ENCODE results near the gene MAML3. TPM values are rescaled to one million over a fixed set of nuclear protein-coding genes. Genes with fewer than 3 reads are reported as not detected.

The MAML3 gene
- total RNA-seq, 4 donors from 2014 or later = 16.1 to 40.0 (median 18.1) TPM

DNA sequence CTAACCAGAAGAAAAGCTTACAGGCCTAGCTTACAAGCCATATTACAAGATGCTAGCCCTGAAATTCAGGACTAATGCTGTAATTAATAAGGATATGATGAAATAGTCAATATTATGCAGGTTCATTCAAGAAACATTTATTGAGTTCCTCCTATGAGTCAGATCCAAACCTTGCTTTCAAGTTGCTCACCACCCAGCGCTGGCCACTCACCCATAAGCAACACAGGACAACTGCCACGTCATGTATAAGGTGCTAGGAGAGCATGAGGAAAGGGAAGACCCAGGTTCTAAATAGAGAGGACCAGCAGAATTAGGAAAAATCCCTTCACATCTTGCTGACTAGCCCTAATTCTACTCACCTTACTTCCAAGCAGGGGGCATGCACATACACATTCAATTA is 23.3 kb downstream of the MAML3 start:
- Histone ChIP-seq H3K4me1 (peaks cover 0 to 9% (median 3%) of the 10 kb centered on the region in 4 donors), H3K27ac (no peak overlapping the region), H3K36me3 (no peaks in the 10 kb centered on the region), H3K27me3 (no peaks in the 10 kb centered on the region), H3K9me3 (no peaks in the 10 kb centered on the region), H3K4me3 (no peak overlapping the region)
- intact Hi-C loops (cut with DNase I; ENCODE audit: low total_unique reads) = no loop called here
- no peak for DNase-seq
- in situ Hi-C loops (cut with MboI; ENCODE audit: low pct_ligation_motif_present in 1 of 4, low pct_unique_long_range_greater_than_20kb in 1 of 4, low sequenced_read_pairs in 3 of 4) = no loop called here
- TF ChIP-seq EP300 (IDR thresholded peaks at IDR 0.05; ENCODE audit: low read depth) (no peak), POLR2AphosphoS5 (IDR thresholded peaks at IDR 0.05) (no peak), POLR2A (IDR thresholded peaks at IDR 0.05) (no peak)
- TF ChIP-seq, protein P1, sequence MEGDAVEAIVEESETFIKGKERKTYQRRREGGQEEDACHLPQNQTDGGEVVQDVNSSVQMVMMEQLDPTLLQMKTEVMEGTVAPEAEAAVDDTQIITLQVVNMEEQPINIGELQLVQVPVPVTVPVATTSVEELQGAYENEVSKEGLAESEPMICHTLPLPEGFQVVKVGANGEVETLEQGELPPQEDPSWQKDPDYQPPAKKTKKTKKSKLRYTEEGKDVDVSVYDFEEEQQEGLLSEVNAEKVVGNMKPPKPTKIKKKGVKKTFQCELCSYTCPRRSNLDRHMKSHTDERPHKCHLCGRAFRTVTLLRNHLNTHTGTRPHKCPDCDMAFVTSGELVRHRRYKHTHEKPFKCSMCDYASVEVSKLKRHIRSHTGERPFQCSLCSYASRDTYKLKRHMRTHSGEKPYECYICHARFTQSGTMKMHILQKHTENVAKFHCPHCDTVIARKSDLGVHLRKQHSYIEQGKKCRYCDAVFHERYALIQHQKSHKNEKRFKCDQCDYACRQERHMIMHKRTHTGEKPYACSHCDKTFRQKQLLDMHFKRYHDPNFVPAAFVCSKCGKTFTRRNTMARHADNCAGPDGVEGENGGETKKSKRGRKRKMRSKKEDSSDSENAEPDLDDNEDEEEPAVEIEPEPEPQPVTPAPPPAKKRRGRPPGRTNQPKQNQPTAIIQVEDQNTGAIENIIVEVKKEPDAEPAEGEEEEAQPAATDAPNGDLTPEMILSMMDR (IDR thresholded peaks at IDR 0.05) = no peak
- 65 to 69% methylated on average over 2 of the region's 2 CpGs for WGBS, 2 donors (ENCODE audit: low coverage in 1 of 2)

DNA sequence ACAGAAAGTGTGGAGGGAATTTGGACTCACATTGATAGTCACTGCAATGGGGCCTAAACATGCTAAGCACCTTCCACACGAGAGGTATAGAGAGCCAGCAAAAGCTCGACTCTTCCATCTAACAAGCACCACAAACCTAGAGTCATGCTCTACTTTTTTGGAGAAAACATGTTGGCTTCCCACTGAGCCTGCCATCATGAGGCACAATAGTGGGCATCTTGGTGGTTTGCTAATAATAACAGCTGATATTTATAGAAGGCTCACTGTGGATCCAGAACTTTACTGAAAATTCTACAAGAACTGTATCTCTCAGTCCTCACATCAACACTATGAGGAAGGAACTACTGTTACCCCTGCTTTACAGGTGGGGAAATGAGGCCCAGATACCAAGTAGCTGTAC is 26.6 kb downstream of the MAML3 start:
- Histone ChIP-seq H3K27ac (no peak overlapping the region), H3K9me3 (no peaks in the 10 kb centered on the region), H3K27me3 (no peaks in the 10 kb centered on the region), H3K4me1 (no peaks in the 10 kb centered on the region), H3K4me3 (no peak overlapping the region), H3K36me3 (no peaks in the 10 kb centered on the region)
- in situ Hi-C loops (cut with MboI; ENCODE audit: low pct_ligation_motif_present in 1 of 4, low pct_unique_long_range_greater_than_20kb in 1 of 4, low sequenced_read_pairs in 3 of 4) (no loop called here), intact Hi-C loops (cut with DNase I; ENCODE audit: low total_unique reads) (no loop called here)
- TF ChIP-seq POLR2A (IDR thresholded peaks at IDR 0.05) (no peak), EP300 (IDR thresholded peaks at IDR 0.05; ENCODE audit: low read depth) (no peak), POLR2AphosphoS5 (IDR thresholded peaks at IDR 0.05) (no peak)
- TF ChIP-seq, protein P1 (IDR thresholded peaks at IDR 0.05) = no peak
- WGBS, 2 donors (ENCODE audit: low coverage in 1 of 2) = 84 to 93% methylated on average over 2 of the region's 2 CpGs
- no peak for DNase-seq

DNA sequence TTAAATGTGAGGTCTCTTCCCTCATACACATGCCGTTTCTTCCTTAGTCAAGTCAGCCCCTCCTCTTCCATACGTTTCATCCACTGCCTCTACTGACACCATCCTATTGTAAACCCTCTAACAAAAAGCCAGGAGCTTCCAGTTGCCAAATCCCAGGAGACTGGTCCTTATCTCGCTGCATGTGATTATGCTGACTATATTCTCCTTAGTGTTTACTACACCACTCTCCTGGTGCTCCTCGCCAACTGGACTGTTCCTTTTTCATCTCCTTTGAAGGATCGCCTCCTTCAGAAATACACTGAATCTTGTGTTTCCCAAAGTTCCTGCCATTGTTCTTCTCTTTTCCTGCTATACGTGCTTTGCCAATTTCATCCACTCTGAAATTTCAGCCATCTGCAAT is 27.7 kb downstream of the MAML3 start:
- intact Hi-C loops (cut with DNase I; ENCODE audit: low total_unique reads) (no loop called here), in situ Hi-C loops (cut with MboI; ENCODE audit: low pct_ligation_motif_present in 1 of 4, low pct_unique_long_range_greater_than_20kb in 1 of 4, low sequenced_read_pairs in 3 of 4) (no loop called here)
- TF ChIP-seq EP300 (IDR thresholded peaks at IDR 0.05; ENCODE audit: low read depth) = no peak
- TF ChIP-seq, protein P1 (IDR thresholded peaks at IDR 0.05) = no peak
- TF ChIP-seq POLR2A (IDR thresholded peaks at IDR 0.05) = no peak
- TF ChIP-seq POLR2AphosphoS5 (IDR thresholded peaks at IDR 0.05) = no peak
- no peak for DNase-seq
- Histone ChIP-seq H3K36me3 (no peaks in the 10 kb centered on the region), H3K4me1 (no peaks in the 10 kb centered on the region), H3K27me3 (no peaks in the 10 kb centered on the region), H3K4me3 (no peak overlapping the region), H3K27ac (no peak overlapping the region), H3K9me3 (no peaks in the 10 kb centered on the region)
- WGBS, 2 donors (ENCODE audit: low coverage in 1 of 2) = 86 to 87% methylated on average over 4 to 6 of the region's 6 CpGs

DNA sequence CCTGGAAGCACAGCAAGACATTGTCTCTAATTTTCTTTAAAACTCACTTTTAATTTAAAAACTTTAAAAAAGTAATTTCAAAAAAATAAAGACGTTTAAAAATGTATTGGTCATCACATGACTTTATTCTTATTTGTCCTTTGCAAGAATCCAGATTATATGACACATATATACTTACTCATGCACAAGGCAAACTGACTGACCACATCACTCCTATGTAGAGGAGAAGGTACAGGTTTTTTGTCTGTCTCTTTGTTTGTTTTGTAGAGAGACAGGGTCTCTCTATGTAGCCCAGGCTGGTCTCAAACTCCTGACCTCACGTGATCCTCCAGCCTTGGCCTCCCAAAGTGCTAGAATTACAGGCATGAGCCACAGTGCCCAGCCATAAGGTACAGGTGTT is 28.6 kb downstream of the MAML3 start:
- in situ Hi-C loops (cut with MboI; ENCODE audit: low pct_ligation_motif_present in 1 of 4, low pct_unique_long_range_greater_than_20kb in 1 of 4, low sequenced_read_pairs in 3 of 4) (no loop called here), intact Hi-C loops (cut with DNase I; ENCODE audit: low total_unique reads) (no loop called here)
- no peaks in the 10 kb centered on the region for H3K27me3 ChIP-seq
- no peaks in the 10 kb centered on the region for H3K4me1 ChIP-seq
- no peak for DNase-seq
- H3K36me3 ChIP-seq = no peaks in the 10 kb centered on the region
- no peak overlapping the region for H3K27ac ChIP-seq
- TF ChIP-seq EP300 (IDR thresholded peaks at IDR 0.05; ENCODE audit: low read depth) (no peak), POLR2AphosphoS5 (IDR thresholded peaks at IDR 0.05) (no peak), POLR2A (IDR thresholded peaks at IDR 0.05) (no peak)
- TF ChIP-seq, protein P1 (IDR thresholded peaks at IDR 0.05) = no peak
- no peaks in the 10 kb centered on the region for H3K9me3 ChIP-seq
- WGBS, 2 donors (ENCODE audit: low coverage in 1 of 2) = 77 to 82% methylated on average over 2 of the region's 2 CpGs
- no peak overlapping the region for H3K4me3 ChIP-seq

All from transverse colon (tissue), 4 donors.